ENCODE measurements around the gene TMC5.

- TF ChIP-seq POLR2AphosphoS5 (IDR thresholded peaks at IDR 0.05; ENCODE audit: borderline replicate concordance, low read depth, low read length), result no peak
- TF ChIP-seq EZH2 (IDR thresholded peaks at IDR 0.05), result no peak
- no peak for TF ChIP-seq FOXP2 (optimal IDR thresholded peaks at IDR 0.05; ENCODE audit: control extremely low read depth, extremely low read length, insufficient read depth)
These were observed 2.2 kb upstream of the TMC5 start for GRCh38 chr16:19415461-19415860.
